22Rv1 (cell line): ENCODE results near the gene GOT1.

Experiments used
- ZFX ChIP-seq: fragments of 450-650 bp; IDR thresholded peaks from 2 replicates; pipeline ENCODE4 v1.6.1; 2017; ENCODE audit warnings: antibody characterized with exemption, borderline replicate concordance
- TF ChIP-seq, protein P1 (sequence below): fragments of 450-650 bp; IDR thresholded peaks from 2 replicates; pipeline ENCODE4 v1.5.1; 2017; ENCODE audit warnings: mild to moderate bottlenecking

DNA sequence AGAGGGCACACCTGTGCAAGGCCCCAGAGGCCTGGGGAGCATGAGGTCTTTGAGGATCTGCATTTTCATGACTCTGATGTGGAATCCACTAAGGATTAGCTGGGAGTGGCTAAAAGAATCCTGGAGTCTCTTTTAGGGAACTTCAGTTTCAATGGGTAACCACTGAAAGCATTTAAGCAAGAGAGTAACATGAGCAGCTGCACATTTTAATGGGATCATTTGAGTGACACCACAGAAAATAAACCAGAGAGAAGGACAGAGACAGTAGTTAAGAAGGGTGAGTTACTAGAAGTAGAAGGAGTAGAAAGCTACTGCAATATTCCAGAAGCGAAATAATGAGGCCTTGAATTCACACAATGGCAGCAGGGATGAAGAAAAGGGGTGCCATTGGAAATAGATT, 5.2 kb downstream of the GOT1 start:
- TF ChIP-seq, protein P1, sequence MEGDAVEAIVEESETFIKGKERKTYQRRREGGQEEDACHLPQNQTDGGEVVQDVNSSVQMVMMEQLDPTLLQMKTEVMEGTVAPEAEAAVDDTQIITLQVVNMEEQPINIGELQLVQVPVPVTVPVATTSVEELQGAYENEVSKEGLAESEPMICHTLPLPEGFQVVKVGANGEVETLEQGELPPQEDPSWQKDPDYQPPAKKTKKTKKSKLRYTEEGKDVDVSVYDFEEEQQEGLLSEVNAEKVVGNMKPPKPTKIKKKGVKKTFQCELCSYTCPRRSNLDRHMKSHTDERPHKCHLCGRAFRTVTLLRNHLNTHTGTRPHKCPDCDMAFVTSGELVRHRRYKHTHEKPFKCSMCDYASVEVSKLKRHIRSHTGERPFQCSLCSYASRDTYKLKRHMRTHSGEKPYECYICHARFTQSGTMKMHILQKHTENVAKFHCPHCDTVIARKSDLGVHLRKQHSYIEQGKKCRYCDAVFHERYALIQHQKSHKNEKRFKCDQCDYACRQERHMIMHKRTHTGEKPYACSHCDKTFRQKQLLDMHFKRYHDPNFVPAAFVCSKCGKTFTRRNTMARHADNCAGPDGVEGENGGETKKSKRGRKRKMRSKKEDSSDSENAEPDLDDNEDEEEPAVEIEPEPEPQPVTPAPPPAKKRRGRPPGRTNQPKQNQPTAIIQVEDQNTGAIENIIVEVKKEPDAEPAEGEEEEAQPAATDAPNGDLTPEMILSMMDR = no peak
- no peak for TF ChIP-seq ZFX
